COLO668 (cell line): ENCODE measurements around the gene TECPR2.
A peak's percentile ranks its signal among the peaks of the same experiment; 100 is the strongest.
"Not testable (repeated sequence)": the region's sequence is repeated elsewhere in the genome, so short reads cannot be mapped to it uniquely, and the experiment has no call there.

ENCODE experiments used
- DNase-seq: peaks from one replicate; lab custom pipeline; 2025; ENCODE audit not compliant: unreplicated experiment; lab: John Stamatoyannopoulos, UW

The TECPR2 gene

GRCh38 chr14:102507081-102507856 is 144.5 kb downstream of the TECPR2 start:
- no peak for DNase-seq

- no peak for DNase-seq
These were observed 145.1 kb downstream of the TECPR2 start for GRCh38 chr14:102507857-102508312.

GRCh38 chr14:102508410-102508773 is 145.7 kb downstream of the TECPR2 start:
- DNase-seq: peak; percentile 64

GRCh38 chr14:102508774-102509745 is 146.3 kb downstream of the TECPR2 start:
- peak; percentile 55 for DNase-seq

- DNase-seq: peak; percentile 94
These were observed 147.2 kb downstream of the TECPR2 start, which contains the start of gene ANKRD9 for GRCh38 chr14:102509746-102510615. Gene ANKRD9, minus strand, starts transcription at chr14:102509776. Its CDS starts 1,887 bp downstream, at chr14:102507889.

DNA sequence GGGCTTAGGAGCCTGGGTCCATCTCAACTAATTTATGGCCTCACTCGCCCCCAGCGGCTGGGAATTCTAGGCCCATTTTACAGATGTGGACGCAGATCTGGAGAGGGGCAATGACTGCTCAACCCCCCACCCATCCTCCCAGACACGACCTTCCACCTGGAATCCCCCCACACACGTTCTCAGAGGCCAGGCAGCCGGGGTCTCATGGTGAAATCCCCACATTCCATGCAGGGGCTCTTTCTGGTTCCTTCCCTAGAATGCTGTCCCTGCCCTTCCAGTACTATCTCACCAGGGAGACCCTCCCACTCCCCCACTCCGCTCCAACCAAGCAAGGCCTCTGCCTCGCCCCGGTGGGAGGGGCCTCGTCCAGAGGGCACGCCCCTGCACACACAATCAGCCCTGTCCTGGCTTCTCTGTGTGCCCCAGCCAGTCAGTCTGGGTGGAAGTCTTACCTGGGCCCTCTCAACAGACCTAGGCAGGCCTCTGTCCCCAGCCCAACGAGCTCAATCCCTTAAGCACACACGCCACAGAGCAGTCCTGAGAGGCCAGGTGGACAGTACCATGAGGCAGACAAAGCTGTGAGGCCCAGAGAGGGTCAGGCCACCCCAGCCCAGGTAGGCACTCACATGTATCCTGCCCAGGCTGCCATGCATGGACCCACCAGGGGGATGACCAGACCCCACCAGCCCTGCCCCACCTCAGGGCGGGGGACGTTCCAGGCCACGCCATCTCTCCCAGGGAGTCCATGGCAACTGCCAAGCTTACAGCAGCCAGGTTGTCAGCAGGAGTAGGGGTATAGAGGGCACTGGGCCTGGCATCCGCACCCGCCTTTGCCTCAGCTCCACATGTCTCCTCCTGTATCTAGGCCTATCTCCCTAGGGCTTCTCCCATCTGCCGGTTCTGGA is 148.1 kb downstream of the TECPR2 start:
- peak; percentile 34 for DNase-seq

- DNase-seq: no peak
These were observed 148.8 kb downstream of the TECPR2 start for GRCh38 chr14:102511538-102511937.

DNA sequence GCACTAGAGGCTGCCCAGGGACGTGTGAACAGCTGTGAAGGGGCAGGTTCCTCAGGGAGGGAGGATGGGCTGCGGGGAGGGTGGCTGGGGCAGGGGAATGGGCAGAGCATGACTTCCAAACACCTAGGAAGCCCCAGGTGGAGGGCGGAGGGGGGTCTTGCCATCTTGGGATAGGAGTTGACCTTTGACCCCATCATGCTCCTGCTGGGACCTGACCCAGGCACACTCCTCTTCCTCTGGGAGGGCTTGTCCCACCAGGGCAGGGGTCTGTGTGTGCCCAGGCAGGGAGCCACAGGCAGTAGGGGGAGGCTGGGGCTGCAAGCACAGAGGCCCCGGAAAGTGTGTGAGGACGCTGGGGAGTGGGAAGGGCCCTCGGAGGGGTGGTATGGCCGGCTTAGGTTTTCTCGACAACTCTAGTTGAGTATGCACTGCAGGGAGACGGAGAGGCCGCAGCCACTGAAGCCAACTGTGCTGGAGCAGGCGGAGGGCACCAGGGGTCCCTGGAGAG is 150.1 kb downstream of the TECPR2 start:
- no peak for DNase-seq

DNA sequence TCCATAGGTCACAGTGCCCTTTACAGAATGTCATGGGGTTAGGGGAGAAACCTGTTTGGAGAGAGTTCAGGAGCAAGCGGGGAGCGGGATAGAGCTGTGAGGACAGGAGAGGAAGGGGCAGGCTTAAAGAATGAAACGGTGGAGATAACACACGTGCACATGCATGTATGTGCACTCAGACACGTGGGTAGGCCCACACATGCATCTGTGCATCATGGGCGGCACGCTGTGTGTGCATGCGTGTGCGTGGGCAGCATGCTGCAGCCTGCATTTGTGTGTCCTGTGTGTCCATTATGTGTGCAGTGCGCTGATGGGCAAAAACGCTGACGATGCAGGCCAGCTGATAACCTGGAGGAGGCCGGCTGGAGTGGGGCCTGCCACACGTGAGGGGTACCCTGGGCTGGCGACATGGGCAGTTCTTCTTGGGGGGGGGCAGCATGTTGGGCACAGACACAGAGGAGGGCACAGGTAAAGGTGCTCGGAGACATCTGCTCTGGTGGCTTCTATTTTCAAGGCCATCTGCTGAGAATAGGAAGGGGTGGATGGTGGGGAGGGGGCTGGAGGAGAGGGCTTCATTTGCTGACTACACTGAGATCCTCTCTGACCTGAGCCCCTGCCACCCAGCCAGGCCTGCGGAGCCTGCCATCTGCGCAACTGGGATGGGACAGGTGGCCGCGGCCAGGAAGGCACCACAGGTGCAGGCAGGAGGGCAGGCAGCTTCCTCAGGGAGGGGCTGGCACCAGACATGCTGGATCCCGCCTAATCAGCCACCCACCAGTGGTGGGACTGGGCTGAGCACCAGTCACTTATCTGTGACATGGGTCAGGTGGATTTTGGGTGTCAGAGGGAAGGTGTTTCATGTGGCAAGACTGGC is 151.4 kb downstream of the TECPR2 start:
- no peak for DNase-seq

DNA sequence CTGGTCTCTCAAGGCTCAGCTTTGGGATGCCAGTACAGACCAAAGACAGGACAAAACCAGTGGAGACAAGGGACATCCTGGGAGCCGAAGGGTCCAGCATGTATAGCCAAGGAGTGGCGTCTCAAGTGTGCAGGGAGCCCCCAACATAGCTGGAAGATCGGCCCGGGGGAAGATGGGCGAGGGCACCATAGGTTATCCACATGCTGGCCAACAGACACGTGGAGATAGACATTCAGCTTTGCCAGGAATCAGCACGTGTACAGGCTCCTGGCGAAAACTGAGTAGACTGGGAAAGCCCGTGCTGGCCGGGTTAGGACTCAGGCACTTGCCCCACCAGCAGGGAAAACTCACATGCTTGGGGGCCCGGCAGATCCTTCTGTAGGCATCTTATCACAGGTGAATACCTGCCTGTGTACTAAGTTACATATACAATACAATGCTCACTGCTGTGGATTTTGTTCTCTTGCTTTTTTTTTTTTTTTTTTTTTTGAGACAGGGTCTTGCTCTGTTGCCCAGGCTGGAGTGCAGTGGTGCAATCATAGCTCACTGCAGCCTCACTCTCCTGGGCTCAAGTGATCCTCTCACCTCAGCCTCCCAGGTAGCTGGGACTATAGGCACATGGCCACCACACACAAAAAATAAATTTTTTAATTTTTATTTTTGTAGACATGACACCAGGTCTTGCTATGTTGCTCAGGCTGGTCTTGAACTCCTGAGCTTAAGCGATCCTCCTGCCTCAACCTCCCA is 152.4 kb downstream of the TECPR2 start:
- no peak for DNase-seq

- DNase-seq: peak; percentile 45
These were observed 154.0 kb downstream of the TECPR2 start for GRCh38 chr14:102516531-102517391.

DNA sequence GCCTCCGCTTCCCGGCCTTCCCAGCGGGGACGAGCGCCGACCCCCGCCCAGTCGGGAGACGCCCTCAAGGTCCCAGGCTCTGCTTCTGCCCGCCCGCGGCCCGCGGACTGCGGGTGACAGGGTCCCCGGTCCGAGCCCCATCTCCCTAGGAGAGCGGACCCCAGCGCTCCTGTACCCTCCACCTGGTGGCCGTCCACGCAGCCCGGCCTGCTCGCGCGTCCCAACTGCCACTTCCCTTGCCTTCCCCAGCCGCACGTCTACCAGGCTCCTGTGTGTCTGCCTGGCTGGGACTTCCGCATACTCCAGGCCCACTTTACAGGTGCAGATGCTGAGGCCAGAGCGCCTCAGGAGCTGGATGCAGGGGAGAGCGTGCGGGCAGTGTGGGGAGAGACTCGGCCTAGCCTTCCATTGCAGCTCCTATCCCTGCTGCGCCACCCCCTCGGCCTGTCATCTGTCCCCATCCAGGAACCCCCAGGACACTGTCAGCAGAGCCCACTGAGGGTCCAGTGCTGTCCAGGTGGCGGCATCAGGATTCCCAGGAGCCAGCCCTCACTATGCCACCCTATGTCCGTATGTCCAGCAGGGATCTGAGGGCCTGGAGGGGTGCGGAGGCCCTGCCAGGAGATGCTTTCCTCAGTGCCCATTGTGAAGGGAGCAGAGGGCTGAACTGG is 154.8 kb downstream of the TECPR2 start:
- no peak for DNase-seq

DNA sequence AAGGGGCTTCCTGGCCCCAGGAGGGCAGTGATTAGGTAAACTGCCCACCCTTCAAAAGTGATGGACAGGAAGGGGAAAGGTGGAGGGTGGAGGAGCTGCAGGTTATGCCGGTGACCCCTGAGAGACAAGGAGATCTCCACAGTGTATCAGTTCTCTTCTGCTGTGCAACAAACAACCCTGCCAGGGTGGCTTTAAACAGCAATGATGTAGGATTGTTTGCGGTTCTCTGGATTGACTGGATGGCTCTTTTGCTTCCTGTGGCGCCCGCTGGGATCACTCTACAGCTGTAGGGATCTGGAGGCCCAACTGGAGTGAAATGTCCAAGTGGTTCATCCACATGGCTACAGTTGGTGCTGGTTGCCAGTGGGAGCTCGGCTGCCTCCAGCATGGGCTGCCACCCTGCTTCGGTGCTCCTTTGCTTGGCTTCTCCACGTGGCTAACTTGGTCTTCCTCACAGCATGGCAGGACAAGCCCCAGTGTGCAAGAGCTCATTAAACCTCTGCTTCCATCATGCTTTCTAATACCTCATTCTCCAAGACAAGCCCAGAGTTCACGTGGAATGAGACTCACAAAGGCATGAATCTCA is 155.4 kb downstream of the TECPR2 start:
- no peak for DNase-seq

DNA sequence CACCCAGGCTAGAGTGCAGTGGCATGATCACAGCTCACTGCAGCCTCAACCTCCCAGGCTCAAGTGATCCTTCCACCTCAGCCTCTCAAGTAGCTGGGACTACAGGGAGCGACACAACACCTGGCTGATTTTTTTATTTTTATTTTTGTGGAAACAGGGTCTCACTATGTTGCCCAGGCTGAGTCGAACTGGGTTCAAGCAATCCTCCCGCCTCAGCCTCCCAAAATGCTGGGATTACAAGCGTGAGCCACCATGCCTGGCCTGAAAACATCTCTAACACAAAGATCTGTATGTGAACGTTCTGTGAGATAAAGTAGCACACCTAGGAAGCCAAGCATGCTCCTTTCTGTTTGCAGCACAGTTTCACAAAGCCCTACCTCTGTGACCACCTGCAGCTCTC is 157.0 kb downstream of the TECPR2 start:
- not testable (repeated sequence) for DNase-seq

DNA sequence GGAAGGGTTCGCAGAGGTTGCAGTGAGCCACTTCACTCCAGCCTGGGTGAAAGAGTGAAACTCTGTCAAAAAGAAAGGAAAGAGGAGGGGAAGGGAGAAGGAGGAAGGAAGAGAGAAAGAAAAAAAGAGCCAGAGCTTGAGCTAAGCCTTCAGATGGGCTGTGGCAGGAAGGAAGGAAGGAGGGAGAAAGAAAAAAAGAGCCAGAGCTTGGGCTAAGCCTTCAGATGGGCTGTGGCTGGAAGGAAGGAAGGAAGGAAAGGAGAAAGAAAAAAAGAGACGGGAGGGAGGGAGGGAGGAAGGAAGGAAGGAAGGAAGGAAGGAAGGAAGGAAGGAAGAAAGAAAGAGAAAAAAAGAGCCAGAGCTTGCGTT is 160.4 kb downstream of the TECPR2 start:
- no peak for DNase-seq
